ELR (cell line): Measurements from ENCODE around the gene ACTL10.
A peak's percentile ranks its signal among the peaks of the same experiment; 100 is the strongest.
"Not testable (repeated sequence)": the region's sequence is repeated elsewhere in the genome, so short reads cannot be mapped to it uniquely, and the experiment has no call there.

ENCODE experiments used
- DNase-seq: peaks from one replicate; pipeline ENCODE4 v3.0.0-alpha.2; 2015; ENCODE audit warnings: low read depth

ACTL10 gene

GRCh38 chr20:33697129-33697528 lies 30.4 kb downstream of the ACTL10 start:
- peak; percentile 54 for DNase-seq

DNA sequence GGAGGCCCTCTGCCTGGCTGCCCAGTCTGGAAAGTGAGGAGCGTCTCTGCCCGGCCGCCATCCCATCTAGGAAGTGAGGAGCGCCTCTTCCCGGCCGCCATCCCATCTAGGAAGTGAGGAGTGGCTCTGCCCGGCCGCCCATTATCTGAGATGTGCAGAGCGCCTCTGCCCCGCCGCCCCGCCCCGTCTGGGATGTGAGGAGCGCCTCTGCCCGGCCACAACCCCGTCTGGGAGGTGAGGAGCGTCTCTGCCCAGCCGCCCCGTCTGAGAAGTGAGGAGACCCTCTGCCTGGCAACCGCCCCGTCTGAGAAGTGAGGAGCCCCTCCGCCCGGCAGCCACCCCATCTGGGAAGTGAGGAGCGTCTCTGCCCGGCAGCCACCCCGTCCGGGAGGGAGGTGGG lies 32.2 kb downstream of the ACTL10 start:
- DNase-seq = not testable (repeated sequence)

GRCh38 chr20:33700696-33701441 lies 34.1 kb downstream of the ACTL10 start:
- DNase-seq = not testable (repeated sequence)

GRCh38 chr20:33701629-33702450 lies 35.1 kb downstream of the ACTL10 start:
- DNase-seq = no peak

- no peak for DNase-seq
These were observed 36.1 kb downstream of the ACTL10 start for GRCh38 chr20:33702861-33703260.

GRCh38 chr20:33703498-33704137 lies 36.9 kb downstream of the ACTL10 start:
- DNase-seq = no peak

- peak; percentile 30 for DNase-seq
These were observed 37.6 kb downstream of the ACTL10 start for GRCh38 chr20:33704197-33704924.

GRCh38 chr20:33707668-33708067 lies 40.9 kb downstream of the ACTL10 start:
- no peak for DNase-seq

DNA sequence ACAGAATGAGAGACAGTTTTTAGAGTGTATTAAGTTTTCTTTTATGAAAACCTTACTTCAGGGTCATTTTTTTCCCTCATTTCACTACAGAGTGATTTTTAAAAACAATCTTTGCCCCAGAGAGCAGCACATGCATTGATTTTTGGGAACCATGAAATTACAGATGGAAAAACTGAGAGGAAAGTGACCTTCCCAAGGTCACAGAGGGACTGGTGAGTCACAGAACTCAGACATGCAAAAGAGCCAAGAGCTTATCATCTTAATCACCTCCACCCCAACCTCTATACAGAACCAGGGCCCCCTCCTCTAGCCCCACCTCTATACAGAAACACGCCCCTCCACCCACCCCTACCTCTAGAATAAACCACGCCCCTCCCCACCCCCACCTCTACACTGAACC lies 42.7 kb downstream of the ACTL10 start:
- DNase-seq = peak; percentile 33

GRCh38 chr20:33709905-33710541 lies 43.3 kb downstream of the ACTL10 start:
- DNase-seq = no peak

GRCh38 chr20:33710681-33711445 lies 44.1 kb downstream of the ACTL10 start:
- DNase-seq = no peak

- DNase-seq = no peak
These were observed 44.6 kb downstream of the ACTL10 start for GRCh38 chr20:33711446-33711738.

GRCh38 chr20:33713865-33714367 lies 47.2 kb downstream of the ACTL10 start:
- DNase-seq = no peak

- no peak for DNase-seq
These were observed 49.8 kb downstream of the ACTL10 start for GRCh38 chr20:33716498-33716897.
